H9 (cell line): ENCODE results near the gene INSL3. TPM values are rescaled to one million over a fixed set of nuclear protein-coding genes. Genes with fewer than 3 reads are reported as not detected.

Experiments used
- DNase-seq: peaks from one replicate; pipeline ENCODE4 v3.0.0-alpha.2; 2017
- H2AFZ ChIP-seq: one replicate; pipeline ENCODE4 v1.6.1; 2013; ENCODE audit warnings: mild to moderate bottlenecking, low read length, control low read depth, moderate library complexity
- H2AK5ac ChIP-seq: 2 replicates; pipeline ENCODE4 v1.6.1; 2013; ENCODE audit warnings: low read length, control low read depth, mixed read lengths; ENCODE audit not compliant: insufficient read length
- H2BK120ac ChIP-seq: one replicate; pipeline ENCODE4 v1.6.1; 2013; ENCODE audit warnings: low read depth, mild to moderate bottlenecking, low read length, control low read depth, inconsistent platforms; ENCODE audit not compliant: poor library complexity, severe bottlenecking
- H2BK12ac ChIP-seq: 2 replicates; pipeline ENCODE4 v1.6.1; 2013; ENCODE audit warnings: low read length, control low read depth, mixed read lengths, low read depth; ENCODE audit not compliant: insufficient read length
- H2BK15ac ChIP-seq: 2 replicates; pipeline ENCODE4 v1.6.1; 2013; ENCODE audit warnings: low read depth, low read length, control low read depth
- H2BK20ac ChIP-seq: one replicate; pipeline ENCODE4 v1.6.1; 2013; ENCODE audit warnings: low read depth, mild to moderate bottlenecking, low read length, control low read depth, inconsistent platforms; ENCODE audit not compliant: poor library complexity, severe bottlenecking
- H2BK5ac ChIP-seq: 2 replicates; pipeline ENCODE4 v1.6.1; 2013; ENCODE audit warnings: low read length, control low read depth, mixed read lengths; ENCODE audit not compliant: insufficient read length
- H3K14ac ChIP-seq: 2 replicates; pipeline ENCODE4 v1.6.1; 2013; ENCODE audit warnings: low read length, control low read depth; ENCODE audit not compliant: insufficient read depth
- H3K18ac ChIP-seq: 2 replicates; pipeline ENCODE4 v1.6.1; 2013; ENCODE audit warnings: low read depth, mild to moderate bottlenecking, mixed read lengths, low read length, control low read depth; ENCODE audit not compliant: insufficient read length
- H3K23ac ChIP-seq: 2 replicates; pipeline ENCODE4 v1.6.1; 2013; ENCODE audit warnings: low read length, control low read depth, mixed read lengths, low read depth; ENCODE audit not compliant: insufficient read length
- H3K23me2 ChIP-seq: 2 replicates; pipeline ENCODE4 v1.6.1; 2013; ENCODE audit warnings: low read depth, mild to moderate bottlenecking, mixed read lengths, low read length, control low read depth; ENCODE audit not compliant: insufficient read length, poor library complexity, severe bottlenecking
- H3K27ac ChIP-seq: 2 replicates; pipeline ENCODE4 v1.5.1; 2013; ENCODE audit warnings: low read length, control low read depth, mixed read lengths, low read depth; ENCODE audit not compliant: insufficient read length
- H3K27me3 ChIP-seq: 2 replicates; pipeline ENCODE4 v1.6.1; 2013; ENCODE audit warnings: low read length, control low read depth, inconsistent platforms; ENCODE audit not compliant: insufficient read depth
- H3K4ac ChIP-seq: 2 replicates; pipeline ENCODE4 v1.6.1; 2013; ENCODE audit warnings: low read depth, mild to moderate bottlenecking, control low read depth, inconsistent platforms, low read length, moderate library complexity
- H3K4me1 ChIP-seq: 2 replicates; pipeline ENCODE4 v1.6.1; 2013; ENCODE audit warnings: low read length, control low read depth, inconsistent platforms; ENCODE audit not compliant: insufficient read depth
- H3K4me2 ChIP-seq: 2 replicates; pipeline ENCODE4 v1.6.1; 2013; ENCODE audit warnings: low read length, control low read depth, mixed read lengths; ENCODE audit not compliant: insufficient read length, insufficient read depth
- H3K56ac ChIP-seq: 2 replicates; pipeline ENCODE4 v1.6.1; 2013; ENCODE audit warnings: low read depth, mild to moderate bottlenecking, mixed read lengths, low read length, control low read depth; ENCODE audit not compliant: insufficient read length
- H3K79me1 ChIP-seq: 2 replicates; pipeline ENCODE4 v1.6.1; 2013; ENCODE audit warnings: low read depth, mild to moderate bottlenecking, moderate library complexity, low read length, control low read depth, inconsistent platforms; ENCODE audit not compliant: insufficient read depth, poor library complexity, severe bottlenecking
- H3K79me2 ChIP-seq: 2 replicates; pipeline ENCODE4 v1.6.1; 2013; ENCODE audit warnings: low read length, control low read depth, inconsistent platforms; ENCODE audit not compliant: insufficient read depth
- H3K9ac ChIP-seq: 2 replicates; pipeline ENCODE4 v1.6.1; 2013; ENCODE audit warnings: low read length, control low read depth, mixed read lengths; ENCODE audit not compliant: insufficient read length; ENCODE audit errors: extremely low read depth
- H3K9me3 ChIP-seq: one replicate; pipeline ENCODE4 v1.6.1; 2013; ENCODE audit warnings: low read depth, low read length, inconsistent platforms; ENCODE audit not compliant: control insufficient read depth
- H3T11ph ChIP-seq: one replicate; pipeline ENCODE4 v1.6.1; 2013; ENCODE audit warnings: mild to moderate bottlenecking, low read length, control low read depth, inconsistent platforms
- H4K20me1 ChIP-seq: one replicate; pipeline ENCODE4 v1.6.1; 2013; ENCODE audit not compliant: control insufficient read depth, insufficient read length, insufficient read depth
- H4K5ac ChIP-seq: 2 replicates; pipeline ENCODE4 v1.6.1; 2013; ENCODE audit warnings: low read depth, mild to moderate bottlenecking, mixed read lengths, low read length, control low read depth; ENCODE audit not compliant: insufficient read length
- H4K8ac ChIP-seq: replicated peaks from 2 replicates; pipeline ENCODE4 v1.6.1; 2013; ENCODE audit warnings: low read length, control low read depth, mixed read lengths, low read depth; ENCODE audit not compliant: insufficient read length
- H4K91ac ChIP-seq: 2 replicates; pipeline ENCODE4 v1.6.1; 2013; ENCODE audit warnings: low read depth, mild to moderate bottlenecking, moderate library complexity, mixed read lengths, low read length, control low read depth; ENCODE audit not compliant: insufficient read length
- H3K27ac Mint-ChIP-seq, 3 experiments: 2 replicates in 2 of 3; 3 replicates in 1 of 3; pipeline ENCODE4 v1.8.0; 2020 to 2021; ENCODE audit warnings: mixed read lengths in 3 of 3, mild to moderate bottlenecking in 1 of 3, moderate library complexity in 1 of 3
- H3K27me3 Mint-ChIP-seq: 2 replicates; pipeline ENCODE4 v1.8.0; 2021; ENCODE audit warnings: low read depth, mild to moderate bottlenecking, moderate library complexity, mixed read lengths
- H3K36me3 Mint-ChIP-seq, 3 experiments: 2 replicates in 2 of 3; 3 replicates in 1 of 3; pipeline ENCODE4 v1.8.0; 2020 to 2021; ENCODE audit warnings: low read depth in 3 of 3, mixed read lengths in 3 of 3; ENCODE audit not compliant: insufficient read depth in 1 of 3
- H3K4me1 Mint-ChIP-seq, 2 experiments: 2 replicates each; pipeline ENCODE4 v1.8.0; 2020; ENCODE audit warnings: mixed read lengths in 2 of 2
- H3K4me3 Mint-ChIP-seq, 2 experiments: 2 replicates in 1 of 2; 3 replicates in 1 of 2; pipeline ENCODE4 v1.8.0; 2020 to 2021; ENCODE audit warnings: mild to moderate bottlenecking in 2 of 2, mixed read lengths in 2 of 2, moderate library complexity in 1 of 2
- H3K9me3 Mint-ChIP-seq, 2 experiments: 2 replicates in 1 of 2; 3 replicates in 1 of 2; pipeline ENCODE4 v1.8.0; 2020; ENCODE audit warnings: mild to moderate bottlenecking in 2 of 2, mixed read lengths in 2 of 2, moderate library complexity in 1 of 2
- CTCF ChIP-seq: fragments of 200-600 bp; sonication (generic); conservative IDR thresholded peaks from 3 replicates; pipeline ENCODE4 v1.8.0; 2021; ENCODE audit warnings: antibody characterized with exemption, mild to moderate bottlenecking
- WGBS: extraction: QIAGEN DNeasy Blood & Tissue Kit; methylation state at CpG from one replicate; pipeline ENCODE4 v1.1.7; 2013; ENCODE audit warnings: missing lambda C conversion rate, low lambda C conversion rate, mixed read lengths; ENCODE audit not compliant: insufficient read length; ENCODE audit errors: extremely low coverage; 5-methylcytosine and 5-hydroxymethylcytosine counted together
- total RNA-seq: library from RNA; stranded (reverse); gene quantifications from 2 replicates; pipeline ENCODE4 v1.2.1, GENCODE V29; 2021

Gene INSL3
- total RNA-seq, 1 experiment from 2014 or later = 0.63 TPM

DNA sequence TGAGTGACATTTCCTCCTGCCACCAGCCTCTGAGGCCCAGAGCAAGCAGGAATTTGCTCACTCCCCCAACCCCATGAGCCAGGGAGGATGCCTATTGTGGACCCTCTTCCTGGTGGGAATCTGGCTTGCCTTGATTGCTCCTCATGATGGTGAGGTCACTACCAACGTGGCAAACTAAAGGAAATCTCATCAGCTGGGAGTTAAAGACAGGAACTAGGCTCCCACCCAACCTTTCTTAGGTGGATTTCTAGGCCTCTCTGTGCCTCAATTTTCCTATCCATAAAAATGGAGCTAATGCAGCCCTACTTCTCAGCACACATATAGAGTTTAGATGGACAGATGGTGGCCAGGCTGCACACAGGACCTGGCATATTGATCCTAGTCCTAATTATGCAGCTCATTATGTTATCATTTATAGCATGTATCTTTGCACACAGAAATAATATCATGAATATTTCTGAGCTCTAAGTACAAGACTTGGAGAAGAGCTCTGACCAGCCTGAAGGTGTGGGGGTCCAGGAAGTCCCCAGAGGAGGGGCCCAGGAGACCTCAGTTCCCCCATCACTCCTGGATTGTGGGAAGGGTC is 24.4 kb downstream of the INSL3 start:
- Histone ChIP-seq H2BK20ac (no peak overlapping the region), H4K91ac (no peak overlapping the region), H3K14ac (no peak overlapping the region), H3K27me3 (no peaks in the 10 kb centered on the region; the same call in 1 of the 2 replicates), H2BK15ac (no peak overlapping the region), H2AK5ac (no peak overlapping the region), H4K20me1 (no peaks in the 10 kb centered on the region), H3K4me2 (no peak overlapping the region), H3T11ph (no peak overlapping the region), H2AFZ (no peak overlapping the region), H3K23ac (no peak overlapping the region), H3K4me1 (no peaks in the 10 kb centered on the region), H3K27ac (no peak overlapping the region), H3K79me2 (no peaks in the 10 kb centered on the region), H3K79me1 (no peaks in the 10 kb centered on the region), H3K18ac (no peak overlapping the region), H2BK120ac (no peak overlapping the region), H3K56ac (no peak overlapping the region), H4K8ac (no peak overlapping the region), H3K9ac (no peak overlapping the region), H2BK5ac (no peak overlapping the region), H3K23me2 (peaks cover 12% of the 10 kb centered on the region), H3K4ac (no peak overlapping the region), H2BK12ac (no peak overlapping the region), H3K9me3 (no peaks in the 10 kb centered on the region), H4K5ac (no peak overlapping the region)
- Mint-ChIP-seq H3K9me3 (no peaks in the 10 kb centered on the region), H3K4me1 (peaks cover 0 to 11% of the 10 kb centered on the region in 2 experiments; a peak in 3 of 4 replicates), H3K36me3 (no peaks in the 10 kb centered on the region), H3K4me3 (no peak overlapping the region), H3K27ac (no peak overlapping the region), H3K27me3 (peaks cover 30% of the 10 kb centered on the region)
- no peak for DNase-seq
- no peak for TF ChIP-seq CTCF
- no CpG with 5 or more reads among the region's 1 CpG for WGBS
